ENCODE data around the gene MTFR1L.

The MTFR1L gene

GRCh38 chr1:25863486-25864262 lies 43.9 kb downstream of the MTFR1L start:
- no peak for DNase-seq (ENCODE audit: low read depth)

- no peak for DNase-seq (ENCODE audit: low read depth)
Measured at GRCh38 chr1:25864434-25864833, 44.7 kb downstream of the MTFR1L start.

- DNase-seq (ENCODE audit: low read depth), result no peak
Measured at GRCh38 chr1:25866288-25866687, 46.5 kb downstream of the MTFR1L start.

- DNase-seq (ENCODE audit: low read depth), result no peak
Measured at GRCh38 chr1:25867210-25867991, 47.6 kb downstream of the MTFR1L start.

- DNase-seq (ENCODE audit: low read depth), result no peak
Measured at GRCh38 chr1:25869909-25870606, 50.3 kb downstream of the MTFR1L start.

GRCh38 chr1:25870614-25871013 lies 50.9 kb downstream of the MTFR1L start:
- no peak for DNase-seq (ENCODE audit: low read depth)

- DNase-seq (ENCODE audit: low read depth), result no peak
Measured at GRCh38 chr1:25871086-25871703, 51.4 kb downstream of the MTFR1L start.

GRCh38 chr1:25871704-25872494 lies 52.1 kb downstream of the MTFR1L start:
- no peak for DNase-seq (ENCODE audit: low read depth)

GRCh38 chr1:25872713-25873112 lies 53.0 kb downstream of the MTFR1L start:
- no peak for DNase-seq (ENCODE audit: low read depth)

GRCh38 chr1:25873120-25873519 lies 53.4 kb downstream of the MTFR1L start:
- DNase-seq (ENCODE audit: low read depth), result no peak

GRCh38 chr1:25874209-25874608 lies 54.5 kb downstream of the MTFR1L start:
- DNase-seq (ENCODE audit: low read depth), result no peak

GRCh38 chr1:25874635-25875153 lies 54.9 kb downstream of the MTFR1L start:
- no peak for DNase-seq (ENCODE audit: low read depth)

GRCh38 chr1:25875154-25875855 lies 55.6 kb downstream of the MTFR1L start, which contains the start of gene PAQR7:
Gene PAQR7 (minus strand): TSS chr1:25875708. CDS start chr1:25863839, 11,869 bp downstream.
- no peak for DNase-seq (ENCODE audit: low read depth)

GRCh38 chr1:25875856-25876692 lies 56.3 kb downstream of the MTFR1L start:
- no peak for DNase-seq (ENCODE audit: low read depth)

GRCh38 chr1:25876693-25877077 lies 56.9 kb downstream of the MTFR1L start:
- DNase-seq (ENCODE audit: low read depth), result no peak

GRCh38 chr1:25877155-25877554 lies 57.4 kb downstream of the MTFR1L start:
- no peak for DNase-seq (ENCODE audit: low read depth)

GRCh38 chr1:25878690-25879089 lies 58.9 kb downstream of the MTFR1L start:
- no peak for DNase-seq (ENCODE audit: low read depth)

GRCh38 chr1:25879675-25880074 lies 59.9 kb downstream of the MTFR1L start:
- DNase-seq (ENCODE audit: low read depth), result no peak

- no peak for DNase-seq (ENCODE audit: low read depth)
Measured at GRCh38 chr1:25880518-25880917, 60.8 kb downstream of the MTFR1L start.

- DNase-seq (ENCODE audit: low read depth), result no peak
Measured at GRCh38 chr1:25881266-25881665, 61.5 kb downstream of the MTFR1L start.
